Measurements from ENCODE around the gene RPL12.
A peak's percentile ranks its signal among the peaks of the same experiment; 100 is the strongest.

Gene RPL12

GRCh38 chr9:127407492-127407843, 43.7 kb downstream of the RPL12 start:
- Mint-ChIP-seq H3K27me3 (peaks cover 33% of the 10 kb centered on the region), H3K36me3 (ENCODE audit: low read depth) (no peaks in the 10 kb centered on the region), H3K9me3 (no peaks in the 10 kb centered on the region), H3K4me3 (no peak overlapping the region), H3K27ac (no peak overlapping the region), H3K4me1 (ENCODE audit: low read depth) (no peaks in the 10 kb centered on the region)

GRCh38 chr9:127406799-127407491, 44.3 kb downstream of the RPL12 start:
- peaks cover 31% of the 10 kb centered on the region for H3K27me3 Mint-ChIP-seq
- H3K4me1 Mint-ChIP-seq (ENCODE audit: low read depth) = no peaks in the 10 kb centered on the region
- no peaks in the 10 kb centered on the region for H3K36me3 Mint-ChIP-seq (ENCODE audit: low read depth)
- no peak overlapping the region for H3K27ac Mint-ChIP-seq
- H3K4me3 Mint-ChIP-seq = no peak overlapping the region
- H3K9me3 Mint-ChIP-seq = no peaks in the 10 kb centered on the region

GRCh38 chr9:127405344-127406125, 45.7 kb downstream of the RPL12 start:
- Mint-ChIP-seq H3K4me1 (ENCODE audit: low read depth) (no peaks in the 10 kb centered on the region), H3K27ac (no peak overlapping the region), H3K27me3 (peaks cover 29% of the 10 kb centered on the region), H3K4me3 (no peak overlapping the region), H3K9me3 (no peaks in the 10 kb centered on the region), H3K36me3 (ENCODE audit: low read depth) (no peaks in the 10 kb centered on the region)

- Mint-ChIP-seq H3K9me3 (no peaks in the 10 kb centered on the region), H3K4me3 (no peak overlapping the region)
Measured at GRCh38 chr9:127404631-127405030, 46.6 kb downstream of the RPL12 start.

GRCh38 chr9:127403507-127404192, 47.6 kb downstream of the RPL12 start:
- Mint-ChIP-seq H3K27ac (no peak overlapping the region), H3K4me1 (ENCODE audit: low read depth) (no peaks in the 10 kb centered on the region), H3K27me3 (peaks cover 38% of the 10 kb centered on the region), H3K36me3 (ENCODE audit: low read depth) (no peaks in the 10 kb centered on the region), H3K9me3 (no peaks in the 10 kb centered on the region), H3K4me3 (no peak overlapping the region)

More at GRCh38 chr9:127404631-127405030, 46.6 kb downstream of the RPL12 start:
- Mint-ChIP-seq H3K36me3 (ENCODE audit: low read depth) (no peaks in the 10 kb centered on the region), H3K4me1 (ENCODE audit: low read depth) (no peaks in the 10 kb centered on the region), H3K27ac (no peak overlapping the region), H3K27me3 (peaks cover 31% of the 10 kb centered on the region)

- Mint-ChIP-seq H3K4me3 (no peak overlapping the region), H3K4me1 (ENCODE audit: low read depth) (peaks cover 4% of the 10 kb centered on the region), H3K27me3 (peaks cover 42% of the 10 kb centered on the region), H3K9me3 (no peaks in the 10 kb centered on the region), H3K36me3 (ENCODE audit: low read depth) (no peaks in the 10 kb centered on the region), H3K27ac (no peak overlapping the region)
Measured at GRCh38 chr9:127402401-127403090, 48.7 kb downstream of the RPL12 start.

GRCh38 chr9:127399736-127400269, 51.4 kb downstream of the RPL12 start:
- no peak overlapping the region for H3K27ac Mint-ChIP-seq
- peaks cover 8% of the 10 kb centered on the region for H3K4me1 Mint-ChIP-seq (ENCODE audit: low read depth)
- no peaks in the 10 kb centered on the region for H3K9me3 Mint-ChIP-seq
- H3K36me3 Mint-ChIP-seq (ENCODE audit: low read depth) = no peaks in the 10 kb centered on the region
- H3K4me3 Mint-ChIP-seq = no peak overlapping the region
- H3K27me3 Mint-ChIP-seq = peaks cover 50% of the 10 kb centered on the region

- Mint-ChIP-seq H3K27me3 (peaks cover 58% of the 10 kb centered on the region), H3K4me3 (peak overlapping the region; percentile 67), H3K27ac (no peak overlapping the region), H3K4me1 (ENCODE audit: low read depth) (peaks cover 8% of the 10 kb centered on the region), H3K9me3 (no peaks in the 10 kb centered on the region), H3K36me3 (ENCODE audit: low read depth) (no peaks in the 10 kb centered on the region)
Measured at GRCh38 chr9:127398715-127399400, 52.3 kb downstream of the RPL12 start.

- no peak overlapping the region for H3K27ac Mint-ChIP-seq
- no peaks in the 10 kb centered on the region for H3K9me3 Mint-ChIP-seq
- peaks cover 64% of the 10 kb centered on the region for H3K27me3 Mint-ChIP-seq
- peak overlapping the region; percentile 67 for H3K4me3 Mint-ChIP-seq
- no peaks in the 10 kb centered on the region for H3K36me3 Mint-ChIP-seq (ENCODE audit: low read depth)
- peaks cover 8% of the 10 kb centered on the region for H3K4me1 Mint-ChIP-seq (ENCODE audit: low read depth)
Measured at GRCh38 chr9:127398275-127398647, 52.9 kb downstream of the RPL12 start.
